GM20000 (cell line): ENCODE measurements around the gene PERP.

ENCODE experiments used
- DNase-seq: peaks from one replicate; pipeline ENCODE4 v3.0.0; 2012; ENCODE audit warnings: low spot score
- CTCF ChIP-seq: IDR thresholded peaks from 2 replicates; pipeline ENCODE4 v1.5.1; 2012; ENCODE audit warnings: mild to moderate bottlenecking, control low read depth; ENCODE audit errors: extremely low read depth, missing control alignments

PERP gene

GRCh38 chr6:138044972-138045371 lies 62.2 kb downstream of the PERP start:
- no peak for TF ChIP-seq CTCF
- DNase-seq = no peak

- TF ChIP-seq CTCF = no peak
- DNase-seq = no peak
These were observed 62.8 kb downstream of the PERP start for GRCh38 chr6:138044458-138044857.
